GM12875 (cell line): ENCODE data around the gene DNAH7.

Source experiments
- H3K4me3 ChIP-seq: one replicate; pipeline ENCODE4 v1.5.1; 2011; ENCODE audit warnings: low read depth, low read length, control low read depth
- CTCF ChIP-seq: IDR thresholded peaks from 2 replicates; pipeline ENCODE4 v1.5.1; 2011; ENCODE audit warnings: low read depth, mild to moderate bottlenecking, control low read depth, inconsistent platforms, low read length, moderate library complexity, borderline replicate concordance; ENCODE audit not compliant: insufficient read depth

The DNAH7 gene

DNA sequence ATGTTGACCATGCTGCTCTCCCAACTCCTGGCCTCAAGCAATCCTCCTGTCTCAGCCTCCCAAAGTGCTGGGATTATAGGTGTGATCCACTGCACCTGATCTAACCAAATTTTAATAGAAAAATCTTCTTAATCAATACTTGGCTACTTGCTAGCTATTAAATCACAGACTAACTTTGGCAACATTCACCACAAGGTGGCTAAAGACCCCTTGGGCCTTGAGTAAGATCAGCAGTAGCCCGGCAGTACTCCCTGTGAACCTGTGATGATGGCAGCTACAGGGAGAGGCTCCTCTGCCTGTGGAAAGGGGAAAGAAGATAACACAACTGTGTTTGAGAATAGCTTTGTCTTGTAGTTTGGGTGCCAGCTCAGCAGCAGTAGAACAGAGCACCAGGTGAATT lies 308.8 kb downstream of the DNAH7 start:
- no peak for TF ChIP-seq CTCF
- no peak overlapping the region for H3K4me3 ChIP-seq

DNA sequence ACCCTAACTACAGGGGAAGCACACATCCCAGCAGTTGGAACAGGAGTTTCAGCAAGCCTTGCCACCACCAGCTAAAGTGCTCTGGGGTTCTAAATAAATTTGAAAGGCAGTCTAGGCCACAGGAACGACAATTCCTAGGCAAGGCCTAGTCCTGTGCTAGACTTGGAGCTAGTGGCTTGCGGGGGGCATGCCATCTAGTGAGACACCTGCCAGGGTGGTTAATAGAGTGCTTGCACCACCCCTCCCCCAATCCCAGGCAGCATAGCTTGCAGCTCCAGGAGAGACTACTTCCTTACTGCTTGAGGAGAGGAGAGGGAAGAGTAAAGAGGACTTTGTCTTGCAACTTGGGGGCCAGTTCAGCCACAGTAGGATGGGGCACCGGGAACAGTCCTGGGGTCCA lies 309.8 kb downstream of the DNAH7 start:
- no peak overlapping the region for H3K4me3 ChIP-seq
- TF ChIP-seq CTCF: no peak

DNA sequence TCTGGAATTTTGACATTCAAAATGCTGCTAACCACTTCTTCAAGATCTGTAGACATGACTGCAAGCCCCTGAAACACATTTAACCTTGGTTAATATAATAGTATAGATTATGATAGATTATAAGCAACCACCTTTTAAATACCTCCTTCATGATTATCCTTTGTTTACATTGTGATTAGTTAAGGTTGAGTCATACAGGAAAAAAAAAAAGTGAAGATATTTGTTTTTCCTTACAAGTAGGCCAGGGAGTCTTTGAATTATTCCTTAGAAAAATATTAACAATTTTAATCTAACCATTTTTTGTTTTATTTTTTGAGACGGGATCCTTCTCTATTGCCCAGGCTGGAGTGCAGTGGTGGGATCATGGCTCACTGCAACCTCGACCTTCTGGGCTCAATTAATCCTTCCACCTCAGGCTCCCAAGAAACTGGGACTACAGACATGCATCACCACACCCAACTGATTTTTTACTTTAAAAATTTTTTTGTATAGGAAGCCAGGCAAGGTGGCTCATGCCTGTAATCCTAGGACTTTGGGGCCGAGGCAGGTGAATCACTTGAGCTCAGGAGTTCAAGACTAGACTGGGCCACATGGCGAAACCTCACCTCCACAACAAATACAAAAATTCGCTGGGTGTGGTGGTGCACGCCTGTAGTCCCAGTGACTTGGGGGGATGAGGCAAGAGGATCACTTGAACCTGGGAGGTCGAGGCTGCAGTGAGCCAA lies 312.3 kb downstream of the DNAH7 start:
- H3K4me3 ChIP-seq: no peak overlapping the region
- TF ChIP-seq CTCF: no peak

GRCh38 chr2:195741191-195741590 lies 327.4 kb downstream of the DNAH7 start:
- H3K4me3 ChIP-seq: no peak overlapping the region
- no peak for TF ChIP-seq CTCF

DNA sequence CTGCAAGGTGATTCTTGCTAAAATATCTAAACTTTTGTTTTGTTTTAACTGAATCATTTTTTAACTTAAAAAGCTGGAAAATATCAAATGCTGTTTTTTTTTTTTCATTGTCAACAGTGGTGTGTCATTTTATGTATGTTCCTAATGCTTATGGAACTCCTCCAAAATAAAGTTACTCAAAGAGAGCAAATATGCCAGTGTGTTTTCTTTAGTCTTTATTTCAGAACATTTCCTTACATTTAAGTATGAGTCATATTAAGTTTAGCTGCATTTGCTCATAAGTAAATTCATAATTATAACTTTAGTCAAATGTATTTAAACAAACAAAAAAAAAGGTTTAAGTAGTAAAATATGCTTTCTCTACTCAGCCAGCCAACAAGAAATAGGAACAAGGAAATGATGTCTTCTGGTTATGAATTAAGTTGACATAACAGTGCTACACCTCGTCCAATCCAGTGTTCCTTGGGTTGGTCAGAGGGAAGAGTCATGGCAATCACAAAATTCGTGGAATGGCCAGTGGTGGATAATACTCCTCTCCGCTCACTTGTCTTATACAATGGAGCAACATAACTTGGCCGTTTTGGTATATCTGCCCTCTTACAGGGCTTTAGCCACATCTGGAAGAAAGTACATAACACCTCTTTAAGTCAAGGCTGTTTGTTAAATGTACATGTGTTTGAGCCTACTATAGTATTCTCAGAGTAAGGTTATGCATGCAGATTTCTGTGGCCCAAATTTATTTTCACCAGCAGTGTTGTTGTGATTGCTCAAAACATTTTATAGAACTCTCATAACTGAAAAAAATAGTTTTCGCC lies 330.9 kb downstream of the DNAH7 start:
- no peak for TF ChIP-seq CTCF
- no peak overlapping the region for H3K4me3 ChIP-seq

GRCh38 chr2:195735347-195735746 lies 333.3 kb downstream of the DNAH7 start:
- no peak for TF ChIP-seq CTCF
- H3K4me3 ChIP-seq: no peak overlapping the region

GRCh38 chr2:195734931-195735330 lies 333.7 kb downstream of the DNAH7 start:
- no peak for TF ChIP-seq CTCF
- H3K4me3 ChIP-seq: no peak overlapping the region
